NCI-H446 (cell line): ENCODE measurements around the gene GPC5.
"Not testable (repeated sequence)": the region's sequence is repeated elsewhere in the genome, so short reads cannot be mapped to it uniquely, and the experiment has no call there.

Experiments used
- DNase-seq, 2 experiments: peaks; one replicate each; lab custom pipeline; 2025; lab: John Stamatoyannopoulos, UW

GPC5 gene

DNA sequence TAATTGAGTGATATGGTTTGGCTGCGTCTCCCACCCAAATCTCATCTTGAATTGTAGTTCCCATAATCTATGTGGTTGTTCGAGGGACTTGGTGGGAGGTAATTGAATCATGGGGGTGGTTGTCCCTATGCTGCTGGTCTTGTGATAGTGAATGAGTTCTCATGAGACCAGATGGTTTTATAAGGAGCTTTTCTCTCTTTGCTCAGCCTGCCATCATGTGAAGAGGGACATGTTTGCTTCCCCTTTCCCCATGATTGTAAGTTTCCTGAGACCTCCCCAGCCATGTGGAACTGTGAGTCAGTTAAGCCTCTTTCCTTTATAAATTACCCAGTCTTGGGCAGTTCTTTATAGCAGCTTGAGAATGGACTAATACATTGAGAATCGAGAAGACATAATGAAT lies 480.1 kb downstream of the GPC5 start:
- no peak for DNase-seq

DNA sequence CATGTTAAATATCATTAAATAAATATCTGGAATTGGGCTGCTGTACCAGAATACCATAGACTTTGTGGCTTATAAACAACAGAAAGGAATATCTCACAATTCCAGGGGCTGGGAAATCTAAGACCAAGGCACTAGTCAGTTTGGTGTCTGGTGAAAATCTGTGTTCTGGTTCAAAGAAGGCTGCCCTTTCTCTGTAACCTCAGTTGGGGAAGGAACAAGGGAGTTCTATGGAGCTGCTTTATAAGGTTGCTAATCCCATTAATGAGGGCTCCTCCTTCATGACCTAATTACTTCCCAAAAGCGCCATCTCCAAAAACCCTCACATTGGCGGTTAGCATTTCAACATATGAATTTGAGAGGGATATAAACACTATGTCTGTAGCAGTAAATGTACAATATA lies 480.9 kb downstream of the GPC5 start:
- no peak for DNase-seq

DNA sequence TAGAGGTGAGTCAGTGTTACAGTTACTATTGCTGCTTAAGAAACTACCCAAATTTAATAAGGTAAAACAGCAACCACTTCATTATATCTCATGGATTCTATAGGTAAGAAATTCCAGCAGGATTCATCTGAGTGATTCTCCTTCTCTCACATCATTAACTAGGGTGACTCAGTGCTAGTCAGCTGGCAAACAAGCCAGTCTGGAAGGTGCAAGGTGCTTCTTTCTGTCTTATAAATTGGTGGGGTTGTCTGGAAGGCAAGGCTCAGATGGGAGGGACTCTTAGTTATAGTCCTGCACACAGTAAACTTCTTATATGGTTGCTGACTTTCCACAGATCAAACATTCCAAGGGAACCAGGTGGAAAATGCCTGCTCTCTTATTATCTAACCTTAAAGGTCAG lies 484.5 kb downstream of the GPC5 start:
- no peak for DNase-seq

DNA sequence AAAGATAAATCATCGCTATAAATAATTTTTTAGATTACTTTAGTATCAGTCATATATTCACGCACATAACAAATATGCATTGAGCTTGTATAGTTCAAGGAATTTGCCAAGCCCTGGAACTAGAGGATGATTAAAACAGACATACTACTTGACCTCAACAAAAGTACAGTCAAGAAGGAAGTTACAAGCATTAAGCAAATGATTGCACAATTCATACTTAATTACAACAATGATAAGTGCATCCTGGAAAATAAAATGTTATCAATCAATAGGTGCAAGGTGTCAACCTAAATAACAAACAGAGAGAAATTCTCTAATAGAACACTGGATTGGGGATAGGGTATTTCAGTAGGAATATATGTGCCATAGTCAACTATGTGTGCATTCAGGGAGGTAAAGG lies 491.2 kb downstream of the GPC5 start:
- DNase-seq: no peak

DNA sequence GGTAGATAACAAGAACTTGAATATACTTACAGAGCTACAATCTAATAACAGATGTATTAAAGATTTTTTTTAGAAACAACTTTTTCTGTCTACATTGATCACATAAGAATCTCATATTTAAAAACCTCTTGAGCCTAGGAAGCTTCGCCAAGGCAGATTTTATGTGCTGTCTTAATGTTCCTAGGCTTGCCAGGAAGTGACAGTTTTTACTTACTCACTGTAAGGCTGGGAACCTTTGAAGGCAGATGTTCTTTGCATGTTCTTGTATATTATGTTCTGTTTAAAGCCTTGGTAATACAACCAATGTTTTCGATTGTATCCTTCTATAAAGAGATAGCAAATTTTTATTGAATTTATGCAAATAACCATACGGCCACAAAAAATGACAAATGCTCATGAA lies 492.7 kb downstream of the GPC5 start:
- DNase-seq: no peak

DNA sequence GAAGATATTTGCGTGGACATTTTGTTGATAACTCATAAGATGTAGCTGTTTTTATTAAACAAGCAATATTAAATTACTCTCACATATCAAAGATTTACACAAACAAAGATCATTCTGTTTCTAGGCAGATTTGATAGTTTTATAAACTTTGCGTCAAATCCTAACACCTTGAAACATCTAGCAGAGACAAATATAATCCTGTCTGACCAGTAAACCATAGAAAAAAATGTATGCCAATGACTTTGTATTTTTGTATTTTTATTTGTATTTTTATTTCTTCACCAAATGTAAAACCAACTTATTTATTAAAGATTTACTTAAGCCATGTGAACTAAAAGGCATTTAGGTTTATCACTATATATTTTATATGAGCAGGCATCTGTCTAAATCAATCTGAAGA lies 494.6 kb downstream of the GPC5 start:
- DNase-seq: no peak

DNA sequence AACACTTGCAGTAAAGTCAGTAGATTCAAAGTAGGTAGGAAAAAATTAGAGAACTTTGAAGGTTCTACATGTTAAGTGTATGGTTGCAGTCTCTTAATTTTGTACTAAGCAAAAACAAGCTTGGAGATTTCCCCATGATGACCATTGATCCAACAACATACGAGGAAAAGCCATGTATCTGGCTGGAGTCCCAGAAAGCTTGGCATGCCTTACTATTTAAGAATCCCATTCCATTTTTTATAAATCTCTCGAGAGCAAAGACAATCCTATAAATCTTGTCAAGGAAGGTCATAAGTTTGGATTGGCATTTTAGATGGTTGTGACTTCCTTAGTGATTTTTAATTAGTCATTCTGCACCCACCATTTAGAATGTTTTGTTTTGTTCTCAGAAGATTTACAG lies 495.9 kb downstream of the GPC5 start:
- DNase-seq: peak; percentile 30 to 75

DNA sequence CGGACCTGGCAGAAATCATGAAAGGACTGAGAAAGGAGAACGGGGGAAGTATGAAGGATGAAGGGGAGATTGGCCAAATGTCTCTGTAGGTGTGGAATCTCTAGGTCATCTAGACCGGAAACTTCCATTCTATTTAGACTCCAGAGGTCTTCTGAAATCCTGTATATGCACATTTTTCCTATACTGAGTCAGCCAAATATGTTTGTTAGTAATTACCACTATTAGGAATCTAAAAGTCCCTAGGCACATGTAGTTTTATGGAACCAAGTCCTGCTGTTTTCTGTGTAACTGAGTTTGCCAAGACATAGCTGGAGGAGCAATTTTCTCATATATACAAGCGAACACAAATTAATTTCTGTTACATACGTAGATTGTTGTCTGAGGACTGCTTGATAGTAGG lies 498.1 kb downstream of the GPC5 start:
- no peak for DNase-seq

DNA sequence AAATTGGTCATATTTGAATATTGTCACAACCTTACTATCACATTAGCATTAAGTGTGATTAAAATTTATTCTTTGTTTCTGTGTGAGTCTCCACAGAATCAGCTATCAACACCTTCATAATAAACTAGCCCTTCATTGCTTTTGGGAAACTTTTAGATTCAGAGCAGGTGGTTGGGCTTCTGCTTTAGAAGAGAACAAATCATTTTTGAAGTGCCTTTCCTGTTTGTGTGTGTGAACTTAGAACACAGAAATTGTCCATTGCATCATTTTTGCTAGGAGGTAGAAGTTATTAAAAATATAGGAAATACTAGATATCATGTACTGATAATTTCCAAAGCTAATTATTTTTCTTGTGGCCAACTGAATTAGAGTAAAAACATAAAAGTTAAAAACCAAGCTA lies 500.6 kb downstream of the GPC5 start:
- DNase-seq: not testable (repeated sequence)

DNA sequence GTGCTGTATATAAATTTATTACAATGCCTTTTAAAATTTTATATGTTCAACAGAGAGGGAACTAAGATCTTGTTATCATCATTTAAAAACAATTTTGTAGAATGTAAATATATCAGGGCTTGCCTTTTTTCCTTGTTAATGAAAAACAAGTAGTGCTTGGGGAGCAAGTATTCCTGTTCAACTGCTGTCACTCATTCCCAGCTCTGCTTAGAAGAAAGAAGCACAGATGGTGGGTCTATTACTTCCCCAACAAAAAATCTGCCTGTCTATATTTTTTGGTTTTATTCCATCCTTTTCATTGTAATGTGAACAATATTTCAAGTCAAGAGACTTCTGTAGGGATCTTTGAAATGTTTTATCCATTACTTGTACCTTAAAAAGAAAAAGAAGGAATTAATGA lies 503.9 kb downstream of the GPC5 start:
- peak in 1 of 2 experiments; percentile 8 for DNase-seq

DNA sequence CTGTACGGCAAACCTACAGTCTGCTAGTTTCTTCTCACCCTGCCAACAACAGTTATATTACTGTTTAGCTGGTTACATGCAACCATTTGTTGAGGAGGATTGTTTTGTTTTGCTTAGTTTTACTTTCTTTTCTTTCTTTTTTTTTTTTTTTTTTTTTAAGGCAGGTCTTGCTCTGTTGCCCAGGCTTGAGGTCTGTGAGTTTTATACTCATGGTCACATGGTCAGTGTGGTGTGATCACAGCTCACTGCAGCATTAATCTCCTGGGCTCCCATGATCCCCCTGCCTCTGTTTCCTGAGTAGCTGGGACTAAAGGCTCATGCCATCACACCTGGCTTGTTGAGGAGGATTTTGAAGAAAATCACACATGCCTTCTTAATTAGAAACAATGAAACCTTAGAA lies 505.6 kb downstream of the GPC5 start:
- DNase-seq: no peak

DNA sequence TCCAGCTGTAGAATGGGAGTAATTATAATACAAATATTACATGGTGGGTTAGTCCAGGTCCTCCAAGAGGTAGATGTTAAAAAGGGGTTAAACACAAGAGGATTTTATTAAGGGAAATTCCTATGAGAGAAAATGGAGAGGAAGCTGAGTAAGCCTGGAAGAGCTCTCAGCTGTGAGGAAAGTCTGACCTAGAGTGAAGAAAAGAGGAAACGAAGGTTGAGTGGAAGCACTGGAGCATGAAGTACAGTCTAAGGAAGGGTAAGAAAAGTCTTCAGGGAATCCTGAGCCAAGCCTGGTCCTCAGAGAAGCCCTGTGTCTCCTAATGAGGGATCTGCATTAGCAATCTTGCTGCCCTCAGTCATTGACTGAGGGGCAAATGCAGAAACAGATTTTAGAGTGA lies 506.2 kb downstream of the GPC5 start:
- DNase-seq: no peak

DNA sequence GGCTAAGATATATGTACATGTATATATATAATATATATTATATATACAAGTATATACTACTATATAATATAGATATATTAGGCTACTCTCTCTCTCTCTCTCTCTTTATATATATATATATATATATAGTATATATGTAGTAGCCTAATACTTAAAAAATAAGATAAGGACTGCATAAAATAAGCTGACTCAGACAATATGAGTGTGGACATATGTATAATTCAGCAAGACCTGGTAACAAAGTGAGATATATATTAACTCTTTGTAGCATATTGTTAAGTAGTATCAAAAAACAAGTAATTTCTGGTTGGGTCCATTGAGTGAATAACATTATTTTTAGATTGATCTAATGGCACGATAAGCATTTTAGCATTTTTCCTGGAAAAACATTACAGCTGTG lies 509.0 kb downstream of the GPC5 start:
- DNase-seq: no peak

DNA sequence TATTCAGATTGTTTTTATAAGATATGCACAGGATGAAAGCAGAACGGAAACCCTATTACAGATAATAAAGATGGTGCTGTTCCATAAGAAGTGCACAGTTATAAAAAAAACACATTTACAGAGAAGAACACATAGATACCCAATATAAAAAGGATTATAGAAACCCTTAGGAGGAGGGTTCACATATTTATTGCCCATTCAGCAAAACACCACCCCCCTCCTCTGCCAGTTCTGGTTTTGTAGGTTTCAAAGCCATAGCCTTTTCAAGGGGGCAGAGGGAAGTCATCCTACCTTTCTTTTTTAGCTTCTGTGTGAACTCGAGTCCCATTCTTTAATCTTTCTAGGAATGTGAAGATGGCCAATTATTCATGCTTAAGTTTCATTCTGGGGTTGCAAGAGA lies 511.2 kb downstream of the GPC5 start:
- no peak for DNase-seq

DNA sequence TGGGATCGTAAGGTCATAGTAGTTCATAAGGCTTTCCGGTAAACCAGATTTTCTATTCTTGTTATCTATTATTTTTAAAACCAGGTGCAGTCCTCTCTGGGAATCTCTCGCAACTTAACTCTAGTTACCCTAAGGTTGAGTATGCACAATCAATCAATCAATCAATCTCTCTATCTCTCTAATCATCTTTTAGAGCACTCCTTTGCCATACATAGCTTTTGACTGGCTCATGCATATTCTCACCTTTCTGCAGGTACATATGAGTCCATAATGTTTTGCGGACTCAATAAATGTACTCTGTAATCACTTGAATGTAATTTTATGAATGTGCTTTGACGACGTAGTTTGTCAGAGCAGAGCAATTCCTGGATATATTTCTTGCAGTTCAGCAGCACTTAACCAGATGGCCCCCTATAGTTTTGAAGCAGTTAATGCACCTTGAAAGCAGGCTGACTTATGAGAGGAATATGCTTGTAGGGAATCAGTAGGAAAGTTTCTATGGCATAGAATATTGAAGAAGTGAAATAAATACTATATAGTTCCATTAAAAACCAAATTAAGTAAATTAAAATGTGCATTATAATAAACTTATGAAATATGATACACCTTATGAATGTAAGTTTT lies 524.7 kb downstream of the GPC5 start:
- no peak for DNase-seq

DNA sequence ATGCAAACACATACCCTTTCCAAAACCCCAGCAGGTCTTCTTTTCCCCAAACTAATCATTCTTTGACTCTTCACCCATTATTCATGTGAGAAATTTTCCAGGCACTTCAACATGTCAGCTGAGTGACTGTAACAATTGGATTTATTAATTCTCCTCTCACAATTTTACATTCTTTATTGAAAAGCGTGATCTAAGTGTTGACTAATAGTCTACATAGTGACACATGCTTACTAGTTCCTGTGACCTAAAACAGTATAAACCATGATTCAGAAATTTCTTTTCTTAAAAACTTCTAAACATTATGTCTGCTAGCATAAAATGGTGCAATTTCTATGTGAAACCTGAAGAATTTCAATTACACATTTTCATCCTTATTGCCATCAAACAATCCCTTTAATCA lies 532.3 kb downstream of the GPC5 start:
- DNase-seq: no peak

DNA sequence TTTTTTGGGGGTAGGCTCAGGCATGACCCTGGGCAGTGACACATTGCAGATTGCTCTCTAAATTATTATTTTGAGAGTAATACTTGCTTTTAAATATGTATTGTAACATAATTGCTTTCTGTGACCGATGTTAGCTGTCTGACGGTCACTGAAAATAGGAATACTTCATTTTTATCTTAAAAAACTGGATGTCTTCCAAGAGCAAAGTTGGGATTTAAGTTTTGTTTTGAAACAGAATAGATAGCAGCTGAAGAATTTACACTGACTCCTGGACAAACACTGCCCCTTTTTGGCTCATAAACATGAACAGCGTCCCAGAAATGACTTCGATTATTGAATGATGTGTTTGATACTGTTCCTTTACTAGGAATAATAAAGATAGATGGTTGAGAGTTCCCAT lies 535.9 kb downstream of the GPC5 start:
- DNase-seq: no peak

DNA sequence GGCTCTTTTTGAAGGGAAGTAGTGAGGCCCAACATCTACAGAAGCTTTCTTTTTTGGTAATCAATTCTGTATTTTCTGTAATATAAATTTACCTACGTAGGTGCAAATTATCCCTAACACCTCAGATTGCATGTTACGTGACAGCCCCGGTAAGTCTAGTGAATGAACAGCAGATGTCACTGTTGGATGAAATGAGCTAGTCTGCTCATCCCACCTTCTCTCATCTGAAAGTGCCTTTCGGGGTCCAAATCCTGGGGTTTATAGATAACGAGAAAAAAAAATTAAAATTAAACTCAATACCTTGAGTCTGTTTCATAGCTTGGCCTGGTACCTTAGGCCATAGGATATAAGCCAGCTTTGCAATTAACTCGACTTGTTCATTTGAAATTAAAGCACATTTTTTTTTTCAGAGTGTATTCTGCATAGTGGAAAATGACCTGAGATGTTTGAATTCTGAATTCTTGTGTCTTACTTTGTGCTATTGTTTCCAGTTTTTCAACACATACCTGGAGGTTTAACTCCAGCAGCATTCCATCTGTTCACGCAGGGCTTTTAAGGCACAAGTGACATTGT lies 548.2 kb downstream of the GPC5 start:
- peak; percentile 6 to 47 for DNase-seq

DNA sequence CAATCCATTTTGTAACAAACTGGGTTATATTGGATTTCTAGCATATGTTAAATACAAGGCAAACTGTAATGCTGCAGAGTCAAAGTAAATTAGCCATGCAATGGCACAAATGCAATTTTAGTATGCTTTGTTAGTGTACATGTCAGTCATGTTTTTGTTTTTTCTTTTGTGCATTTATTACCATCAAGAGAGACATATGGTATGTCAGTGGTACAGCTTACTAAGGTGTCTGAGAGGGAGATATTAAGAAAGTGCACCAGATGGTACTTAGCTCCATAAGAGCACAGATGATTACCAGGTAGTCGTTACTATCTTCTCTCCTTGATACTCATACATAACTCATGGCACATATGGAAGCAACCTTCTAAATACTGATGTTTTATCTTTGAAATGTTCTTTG lies 550.3 kb downstream of the GPC5 start:
- DNase-seq: no peak

DNA sequence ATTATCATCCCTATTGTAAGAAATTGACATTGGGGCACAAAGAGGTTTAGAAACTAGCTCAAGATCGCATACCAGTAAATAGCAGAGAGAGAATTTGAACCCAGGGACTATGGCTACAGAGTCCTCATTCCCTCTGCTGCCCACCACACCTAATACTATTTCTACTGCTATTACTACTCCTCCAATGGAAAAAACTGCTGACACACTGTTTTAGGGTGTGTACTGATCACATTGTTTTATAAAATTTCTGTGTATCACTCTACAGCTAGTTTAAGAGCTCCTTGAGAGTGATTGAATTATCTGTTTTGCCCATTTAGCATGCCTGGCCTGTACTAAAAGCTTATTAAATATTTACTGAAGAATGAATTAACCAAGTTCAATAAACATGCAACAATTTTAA lies 552.4 kb downstream of the GPC5 start:
- no peak for DNase-seq

DNA sequence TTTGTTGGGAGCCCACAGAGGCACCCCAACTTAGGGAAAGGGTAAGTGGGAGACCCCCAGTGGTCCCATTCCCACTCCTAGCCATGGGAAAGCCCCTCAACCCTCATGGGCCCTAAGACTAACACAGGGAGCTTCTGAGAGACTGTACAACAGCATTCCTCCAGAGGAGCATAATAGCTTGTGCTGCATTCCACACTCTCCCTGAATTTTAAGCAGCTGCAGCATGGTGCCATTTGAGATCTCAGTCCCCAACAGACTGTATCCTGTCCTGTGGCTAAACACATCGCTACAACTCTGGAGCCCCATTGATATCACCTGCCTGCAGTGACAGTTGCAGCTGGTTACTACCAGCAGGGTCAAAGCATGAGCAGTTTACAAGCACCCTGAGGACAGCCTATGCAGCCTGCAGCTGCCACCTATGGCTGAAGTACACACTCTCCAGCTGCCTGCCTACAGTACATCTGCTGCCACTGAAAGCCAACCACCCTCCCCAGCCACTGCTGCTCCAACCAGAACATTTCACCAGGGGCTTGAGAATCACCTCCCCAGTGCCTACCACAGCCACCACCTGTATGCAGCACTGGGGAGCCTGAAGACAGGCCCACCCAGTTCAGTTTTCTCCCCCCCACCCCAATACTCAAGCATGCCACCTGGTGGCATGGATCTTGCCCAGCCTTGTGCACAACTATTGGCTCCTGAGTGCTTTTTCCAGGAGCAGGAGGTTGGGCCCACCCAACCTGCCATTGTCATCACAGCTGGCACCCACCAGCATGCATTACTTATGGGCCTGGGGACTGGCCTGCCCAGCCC lies 557.3 kb downstream of the GPC5 start:
- no peak for DNase-seq

DNA sequence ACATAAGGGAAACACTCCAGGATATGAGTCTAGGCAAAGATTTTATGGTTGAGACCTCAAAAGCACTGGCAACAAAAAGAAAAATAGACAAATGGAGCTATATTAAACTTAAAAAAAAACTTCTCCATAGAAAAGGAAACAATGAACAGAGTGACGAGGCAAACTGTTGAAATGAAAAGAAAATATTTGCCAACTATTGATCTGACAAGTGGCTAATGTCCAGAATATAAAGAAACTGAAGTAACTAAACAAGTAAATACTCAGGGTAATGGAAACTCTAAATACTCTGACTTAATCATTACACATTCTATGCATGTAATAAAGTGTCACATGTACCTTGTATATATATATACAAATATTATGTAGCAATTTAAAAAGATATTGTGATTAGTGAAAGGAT lies 562.5 kb downstream of the GPC5 start:
- no peak for DNase-seq

DNA sequence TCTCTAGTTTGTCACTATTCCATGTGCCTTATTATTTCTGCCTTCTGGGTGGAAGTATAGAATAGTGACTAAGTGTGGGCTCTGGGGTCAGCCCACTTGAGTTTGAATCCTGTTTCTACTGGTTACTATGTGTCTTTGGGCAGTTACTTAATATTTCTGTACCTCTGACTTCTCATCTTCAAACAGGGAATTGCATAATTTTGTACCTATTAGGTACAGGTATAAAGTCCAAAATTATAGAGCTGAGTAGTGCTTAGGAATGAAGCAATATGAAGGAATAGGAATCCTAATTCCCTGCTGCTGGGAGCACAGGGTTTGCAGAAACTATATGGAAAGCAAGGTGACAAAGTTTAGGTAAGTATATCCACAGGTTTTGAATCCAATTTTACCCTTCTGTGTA lies 564.5 kb downstream of the GPC5 start:
- no peak for DNase-seq

DNA sequence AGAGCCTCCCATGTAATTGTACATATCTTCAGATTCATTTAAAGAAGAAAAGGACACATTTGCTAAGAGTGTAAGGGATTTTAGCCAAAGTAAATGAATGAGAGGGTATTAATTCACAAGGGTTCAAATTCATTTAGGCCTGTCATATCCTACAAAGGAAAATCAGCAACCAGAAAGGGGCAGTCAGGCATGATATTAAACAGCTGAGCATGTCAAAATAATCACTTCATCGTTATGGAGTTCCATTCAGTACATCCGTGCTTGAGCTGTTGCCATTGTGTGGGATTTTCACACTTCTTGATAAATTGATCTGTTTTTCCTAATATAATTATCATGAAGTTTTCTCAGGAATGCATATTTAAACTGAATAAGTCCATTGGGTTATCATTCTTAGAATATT lies 567.1 kb downstream of the GPC5 start:
- no peak for DNase-seq
